ENCODE data around the gene MRPL50.

MRPL50 gene

GRCh38 chr9:101398068-101398929 lies at the start of gene MRPL50, which contains the start of gene ZNF189:
Gene MRPL50 (minus strand): TSS chr9:101398618. CDS start chr9:101398592, 26 bp downstream.
Gene ZNF189 (plus strand): TSS chr9:101398851. CDS start chr9:101399157, 306 bp downstream.
- TF ChIP-seq, protein P1, sequence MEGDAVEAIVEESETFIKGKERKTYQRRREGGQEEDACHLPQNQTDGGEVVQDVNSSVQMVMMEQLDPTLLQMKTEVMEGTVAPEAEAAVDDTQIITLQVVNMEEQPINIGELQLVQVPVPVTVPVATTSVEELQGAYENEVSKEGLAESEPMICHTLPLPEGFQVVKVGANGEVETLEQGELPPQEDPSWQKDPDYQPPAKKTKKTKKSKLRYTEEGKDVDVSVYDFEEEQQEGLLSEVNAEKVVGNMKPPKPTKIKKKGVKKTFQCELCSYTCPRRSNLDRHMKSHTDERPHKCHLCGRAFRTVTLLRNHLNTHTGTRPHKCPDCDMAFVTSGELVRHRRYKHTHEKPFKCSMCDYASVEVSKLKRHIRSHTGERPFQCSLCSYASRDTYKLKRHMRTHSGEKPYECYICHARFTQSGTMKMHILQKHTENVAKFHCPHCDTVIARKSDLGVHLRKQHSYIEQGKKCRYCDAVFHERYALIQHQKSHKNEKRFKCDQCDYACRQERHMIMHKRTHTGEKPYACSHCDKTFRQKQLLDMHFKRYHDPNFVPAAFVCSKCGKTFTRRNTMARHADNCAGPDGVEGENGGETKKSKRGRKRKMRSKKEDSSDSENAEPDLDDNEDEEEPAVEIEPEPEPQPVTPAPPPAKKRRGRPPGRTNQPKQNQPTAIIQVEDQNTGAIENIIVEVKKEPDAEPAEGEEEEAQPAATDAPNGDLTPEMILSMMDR (IDR thresholded peaks at IDR 0.05; ENCODE audit: low read depth, low read length, missing control alignments): no peak
- peak; percentile 98 for DNase-seq (ENCODE audit: extremely low read depth, low read depth)
- peak within 1 kb of the TSS; percentile 94 for H3K4me3 ChIP-seq (replicated peaks; ENCODE audit: low read depth, low read length)

- DNase-seq (ENCODE audit: extremely low read depth, low read depth): no peak
- TF ChIP-seq, protein P1 (IDR thresholded peaks at IDR 0.05; ENCODE audit: low read depth, low read length, missing control alignments): no peak
- no peak overlapping the region for H3K4me3 ChIP-seq (replicated peaks; ENCODE audit: low read depth, low read length)
These were observed 48.3 kb upstream of the MRPL50 start for GRCh38 chr9:101446732-101447131.

GRCh38 chr9:101445353-101446029 lies 47.1 kb upstream of the MRPL50 start:
- H3K4me3 ChIP-seq (replicated peaks; ENCODE audit: low read depth, low read length): no peak overlapping the region

GRCh38 chr9:101443364-101443771 lies 45.0 kb upstream of the MRPL50 start:
- DNase-seq (ENCODE audit: extremely low read depth, low read depth): no peak
- TF ChIP-seq, protein P1 (IDR thresholded peaks at IDR 0.05; ENCODE audit: low read depth, low read length, missing control alignments): no peak
- no peak overlapping the region for H3K4me3 ChIP-seq (replicated peaks; ENCODE audit: low read depth, low read length)

More at GRCh38 chr9:101445353-101446029, 47.1 kb upstream of the MRPL50 start:
- no peak for DNase-seq (ENCODE audit: extremely low read depth, low read depth)
- TF ChIP-seq, protein P1 (IDR thresholded peaks at IDR 0.05; ENCODE audit: low read depth, low read length, missing control alignments): no peak

DNA sequence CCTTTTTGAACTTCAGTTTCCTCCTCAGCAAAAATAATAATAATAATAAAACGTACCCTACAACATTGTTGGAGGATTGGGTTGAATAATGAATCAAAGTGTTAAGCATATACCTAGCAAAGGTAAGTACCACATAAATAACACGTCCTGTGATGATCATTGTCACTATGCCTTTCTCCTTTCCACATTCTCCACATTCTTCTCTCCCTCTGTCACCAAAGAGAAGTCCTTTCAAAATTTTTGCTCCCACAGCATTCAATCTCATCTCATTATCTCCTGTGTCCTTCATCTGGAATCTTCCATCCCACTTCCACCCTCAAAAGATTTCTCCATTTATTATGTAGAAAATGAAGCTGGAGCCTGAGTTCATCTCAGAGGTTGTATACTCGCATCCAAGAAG lies 44.3 kb upstream of the MRPL50 start:
- TF ChIP-seq, protein P1 (IDR thresholded peaks at IDR 0.05; ENCODE audit: low read depth, low read length, missing control alignments): no peak
- H3K4me3 ChIP-seq (replicated peaks; ENCODE audit: low read depth, low read length): no peak overlapping the region
- no peak for DNase-seq (ENCODE audit: extremely low read depth, low read depth)

- TF ChIP-seq, protein P1 (IDR thresholded peaks at IDR 0.05; ENCODE audit: low read depth, low read length, missing control alignments): no peak
- no peak overlapping the region for H3K4me3 ChIP-seq (replicated peaks; ENCODE audit: low read depth, low read length)
- DNase-seq (ENCODE audit: extremely low read depth, low read depth): no peak
These were observed 43.9 kb upstream of the MRPL50 start for GRCh38 chr9:101442318-101442717.

Data from HFF-Myc (cell line).